Naive thymus-derived CD4-positive, alpha-beta T cell (primary cell): ENCODE results near the gene SERINC5. TPM values are rescaled to one million over a fixed set of nuclear protein-coding genes. Genes with fewer than 3 reads are reported as not detected.
"Not testable (repeated sequence)": the region's sequence is repeated elsewhere in the genome, so short reads cannot be mapped to it uniquely, and the experiment has no call there.

Experiments
- ATAC-seq: fragments of 150-1000 bp; cut with Tn5 transposase; 2 replicates; pipeline ENCODE4 v1.10.0; 2021; ENCODE audit warnings: mild to moderate bottlenecking, moderate library complexity
- CTCF ChIA-PET: fragments of 350-600 bp; sonication (Branson Sonifier 250); formaldehyde crosslinking; loops from one replicate; lab custom pipeline; 2021; ENCODE audit warnings: antibody characterized with exemption; lab: Charles Lee
- POLR2A ChIA-PET: fragments of 350-600 bp; sonication (Branson Sonifier 250); formaldehyde crosslinking; loops from one replicate; lab custom pipeline; 2021; ENCODE audit warnings: antibody characterized with exemption, inconsistent platforms; lab: Charles Lee
- DNase-seq, 9 donors: peaks; one replicate each; pipeline versions ENCODE4 v3.0.0 to v3.0.0-alpha.2; 2020 to 2022; ENCODE audit warnings: mixed read lengths in 1 of 9
- H3K27ac ChIP-seq: one replicate; pipeline ENCODE4 v1.7.0; 2013; ENCODE audit warnings: mild to moderate bottlenecking, low read depth, low read length, moderate library complexity
- H3K27me3 ChIP-seq, 2 donors: one replicate each; pipeline ENCODE4 v1.7.0; 2013; ENCODE audit warnings: low read length in 2 of 2, mild to moderate bottlenecking in 2 of 2, moderate library complexity in 2 of 2; ENCODE audit not compliant: control insufficient read depth in 2 of 2, insufficient read depth in 2 of 2
- H3K36me3 ChIP-seq, 3 experiments: 1 replicate in 2 of 3; 2 replicates in 1 of 3; pipeline ENCODE4 v1.7.0; 2013; ENCODE audit warnings: low read length in 3 of 3, mild to moderate bottlenecking in 3 of 3, moderate library complexity in 1 of 3; ENCODE audit not compliant: insufficient read depth in 3 of 3, control insufficient read depth in 2 of 3
- H3K4me1 ChIP-seq, 2 donors: one replicate each; pipeline ENCODE4 v1.7.0; 2013; ENCODE audit warnings: low read length in 2 of 2, mild to moderate bottlenecking in 2 of 2, moderate library complexity in 1 of 2; ENCODE audit not compliant: control insufficient read depth in 2 of 2, insufficient read depth in 2 of 2
- H3K4me3 ChIP-seq: 2 replicates; pipeline ENCODE4 v1.7.0; 2013; ENCODE audit warnings: mild to moderate bottlenecking, low read length
- H3K9me3 ChIP-seq, 3 experiments: 1 replicate in 2 of 3; 2 replicates in 1 of 3; pipeline ENCODE4 v1.7.0; 2013; ENCODE audit warnings: low read length in 3 of 3; ENCODE audit not compliant: control insufficient read depth in 2 of 3
- H3K27ac Mint-ChIP-seq, 9 donors: one replicate each; pipeline ENCODE4 v1.8.0; 2020 to 2022; ENCODE audit warnings: mixed read lengths in 9 of 9, mild to moderate bottlenecking in 8 of 9, moderate library complexity in 5 of 9, inconsistent platforms in 2 of 9
- H3K27me3 Mint-ChIP-seq, 5 donors: one replicate each; pipeline ENCODE4 v1.8.0; 2021 to 2022; ENCODE audit warnings: mixed read lengths in 5 of 5, mild to moderate bottlenecking in 1 of 5
- H3K36me3 Mint-ChIP-seq, 5 donors: one replicate each; pipeline ENCODE4 v1.8.0; 2020 to 2022; ENCODE audit warnings: mixed read lengths in 5 of 5, mild to moderate bottlenecking in 3 of 5, inconsistent platforms in 1 of 5
- H3K4me1 Mint-ChIP-seq, 7 donors: one replicate each; pipeline ENCODE4 v1.8.0; 2020 to 2022; ENCODE audit warnings: mixed read lengths in 7 of 7, mild to moderate bottlenecking in 3 of 7, inconsistent platforms in 1 of 7
- H3K4me3 Mint-ChIP-seq, 10 donors: one replicate each; pipeline ENCODE4 v1.8.0; 2020 to 2022; ENCODE audit warnings: mild to moderate bottlenecking in 10 of 10, mixed read lengths in 10 of 10, moderate library complexity in 6 of 10, inconsistent platforms in 2 of 10
- H3K9me3 Mint-ChIP-seq, 11 donors: one replicate each; pipeline ENCODE4 v1.8.0; 2020 to 2022; ENCODE audit warnings: mixed read lengths in 11 of 11, mild to moderate bottlenecking in 4 of 11, inconsistent platforms in 1 of 11, moderate library complexity in 1 of 11
- intact Hi-C, 2 donors: fragments of 100-400 bp; cut with micrococcal nuclease; formaldehyde crosslinking; loops; one replicate each; pipeline ENCODE4 v1.15.1; 2023
- polyA plus RNA-seq, 2 donors: library from polyadenylated mRNA; unstranded; fragments of 300-500 nt; fragmentation: Illumina TruSeq; gene quantifications; one replicate each; pipeline ENCODE4 v1.2.3, GENCODE V29; 2021
- total RNA-seq, 6 experiments: library from RNA in 5 of 6; stranded (reverse) in 5 of 6; gene quantifications; 1 replicate in 5 of 6; 2 replicates in 1 of 6; pipeline ENCODE4 v1.2.3 and lab custom pipeline; 2021 to 2026

The SERINC5 gene
- total and polyA plus RNA-seq, 7 experiments from 2014 or later, result 34.3 to 164 (median 101) TPM

DNA sequence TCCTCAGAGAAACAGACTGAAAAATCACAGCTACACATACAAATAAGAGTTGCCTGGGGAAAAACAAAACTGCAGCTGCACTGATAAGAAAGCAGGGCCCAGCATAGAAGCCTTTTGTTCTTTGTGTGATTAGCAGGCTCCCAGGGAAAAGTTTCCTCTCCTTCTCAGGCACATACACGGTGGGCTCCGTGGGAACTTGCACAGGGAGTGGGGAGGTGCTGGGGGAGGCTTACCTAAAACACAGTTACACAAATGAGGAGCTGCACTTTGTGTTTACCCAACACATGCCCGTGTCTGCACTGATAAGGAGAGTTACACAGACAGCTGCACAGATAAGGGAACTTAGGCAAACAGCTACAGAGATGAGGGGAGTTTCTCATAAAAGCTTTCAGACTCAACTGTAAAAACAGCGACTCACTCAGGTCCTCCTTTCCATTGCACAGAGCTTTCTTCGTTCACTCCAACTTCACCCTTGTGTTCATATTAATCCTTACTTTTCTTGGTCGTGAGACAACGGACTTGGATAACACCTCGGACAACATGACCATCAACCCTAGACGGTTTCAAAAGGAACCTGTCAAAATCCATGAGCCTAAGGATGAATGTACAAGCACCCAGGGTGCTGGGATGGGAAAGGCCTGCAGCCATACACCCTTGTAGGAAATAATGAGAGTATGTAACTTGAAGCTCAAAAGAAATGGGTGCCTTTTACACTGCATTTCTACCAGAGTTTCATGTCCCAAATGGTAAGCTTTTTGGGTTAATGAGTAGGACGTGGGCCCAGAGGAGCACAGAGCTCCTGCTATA, 50.8 kb downstream of the SERINC5 start:
- intact Hi-C loops, result loop anchor here in 1 of 2 donors (1.0 to 2.0 kb wide), 5 partner anchors 13 to 113 kb away; no protein-coding TSS in a partner anchor
- H3K4me3 ChIP-seq, result no peak overlapping the region
- H3K9me3 ChIP-seq, result no peaks in the 10 kb centered on the region
- Mint-ChIP-seq H3K27ac (peak overlapping the region; percentile 46 to 99 (median 90)), H3K9me3 (no peaks in the 10 kb centered on the region), H3K4me3 (peak overlapping the region in 9 of 10 donors; percentile 58 to 82 (median 73)), H3K36me3 (peaks cover 13 to 40% (median 28%) of the 10 kb centered on the region in 5 donors), H3K27me3 (no peaks in the 10 kb centered on the region), H3K4me1 (peaks cover 45 to 99% (median 91%) of the 10 kb centered on the region in 7 donors)
- peak overlapping the region; percentile 54 for H3K27ac ChIP-seq
- H3K27me3 ChIP-seq, result no peaks in the 10 kb centered on the region
- CTCF ChIA-PET, result interaction anchor here (0.6 to 3.6 kb wide), 25 partner anchors 9 to 114 kb away, joined by 3 to 26 read pairs (median 4); partner anchors contain the start of gene SERINC5
- peaks cover 10 to 74% of the 10 kb centered on the region in 2 donors for H3K4me1 ChIP-seq
- ATAC-seq (peak; percentile 88), DNase-seq (peak in 6 of 9 donors; percentile 44 to 59 (median 49))
- H3K36me3 ChIP-seq, result peaks cover 0 to 26% (median 5%) of the 10 kb centered on the region in 3 experiments
- POLR2A ChIA-PET, result interaction anchor here (0.6 to 6.9 kb wide), 23 partner anchors 8 to 113 kb away, joined by 3 to 82 read pairs (median 5); partner anchors contain the start of gene SERINC5

DNA sequence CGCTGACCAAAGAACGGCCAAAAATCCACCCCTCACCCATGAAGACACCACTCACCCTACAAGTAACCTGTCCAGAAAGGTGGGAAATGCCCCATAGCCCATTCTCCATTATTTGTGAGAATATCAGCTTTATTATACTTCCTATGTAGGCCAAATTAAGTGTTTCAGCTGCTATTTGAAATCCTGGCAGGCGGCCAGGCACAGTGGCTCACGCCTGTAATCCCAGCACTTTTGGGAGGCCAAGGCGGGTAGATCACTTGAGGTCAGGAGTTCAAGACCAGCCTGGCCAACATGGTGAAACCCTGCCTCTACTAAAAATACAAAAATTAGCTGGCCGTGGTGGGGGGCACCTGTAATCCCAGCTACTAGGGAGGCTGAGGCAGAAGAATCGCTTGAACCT, 54.1 kb downstream of the SERINC5 start:
- Mint-ChIP-seq H3K4me3 (peak overlapping the region in 4 of 10 donors; percentile 11 to 59 (median 38)), H3K36me3 (peaks cover 13 to 53% (median 38%) of the 10 kb centered on the region in 5 donors)
- CTCF ChIA-PET, result not testable (repeated sequence)

DNA sequence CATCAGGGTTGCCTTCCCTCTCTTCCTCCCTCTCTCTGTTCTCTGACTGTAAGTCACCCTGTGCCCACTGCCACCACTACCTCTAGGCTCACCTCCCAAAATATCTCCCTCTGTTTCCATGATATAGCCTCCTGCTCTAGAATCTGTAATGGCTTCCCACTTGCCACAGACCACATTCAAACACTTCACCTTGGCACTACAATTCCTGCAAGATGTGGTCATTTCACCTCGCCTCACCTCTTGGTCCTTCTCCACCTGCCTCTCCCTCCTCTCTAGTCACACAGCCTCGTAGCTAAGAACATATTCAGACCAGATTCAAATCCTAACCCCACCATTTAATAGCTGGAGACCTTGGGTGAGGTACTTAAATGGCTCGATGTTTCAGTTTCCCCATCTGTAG, 56.9 kb downstream of the SERINC5 start:
- DNase-seq (no peak), ATAC-seq (no peak)
- ChIA-PET CTCF (no interaction called here), POLR2A (interaction anchor here (0.6 to 1.9 kb wide), 7 partner anchors 11 to 68 kb away, joined by 3 to 8 read pairs (median 3); no protein-coding TSS in a partner anchor)
- Histone ChIP-seq H3K4me3 (no peak overlapping the region), H3K4me1 (peaks cover 9 to 73% of the 10 kb centered on the region in 2 donors), H3K27me3 (no peaks in the 10 kb centered on the region), H3K9me3 (no peaks in the 10 kb centered on the region), H3K27ac (peak overlapping the region; percentile 58), H3K36me3 (peaks cover 0 to 46% (median 5%) of the 10 kb centered on the region in 3 experiments)
- Mint-ChIP-seq H3K4me3 (peak overlapping the region in 8 of 10 donors; percentile 45 to 96 (median 56)), H3K4me1 (peaks cover 51 to 97% (median 84%) of the 10 kb centered on the region in 7 donors), H3K27ac (peak overlapping the region in 8 of 9 donors; percentile 73 to 99 (median 84)), H3K36me3 (peaks cover 24 to 66% (median 45%) of the 10 kb centered on the region in 5 donors), H3K9me3 (no peaks in the 10 kb centered on the region), H3K27me3 (no peaks in the 10 kb centered on the region)
- intact Hi-C loops, result loop anchor here (10.0 kb wide), 2 partner anchors 584 to 684 kb away; partner anchors contain the start of genes HOMER1 (in 1 of the 2) and TENT2 (in 1 of the 2)

More for the DNA sequence above, 54.1 kb downstream of the SERINC5 start:
- POLR2A ChIA-PET, result interaction anchor here (0.8 to 6.9 kb wide), 8 partner anchors 8 to 56 kb away, joined by 3 to 82 read pairs (median 4); partner anchors contain the start of gene SERINC5
- H3K27me3 Mint-ChIP-seq, H3K4me3 ChIP-seq, H3K27ac ChIP-seq, DNase-seq, ATAC-seq, H3K9me3 ChIP-seq, H3K27me3 ChIP-seq, intact Hi-C loops, H3K9me3 Mint-ChIP-seq: not testable (repeated sequence)
- Histone ChIP-seq H3K36me3 (peaks cover 0 to 45% (median 5%) of the 10 kb centered on the region in 3 experiments), H3K4me1 (peaks cover 0 to 74% of the 10 kb centered on the region in 2 donors)
- Mint-ChIP-seq H3K4me1 (peaks cover 55 to 99% (median 88%) of the 10 kb centered on the region in 7 donors), H3K27ac (peak overlapping the region in 8 of 9 donors; percentile 85 to 99 (median 89))

DNA sequence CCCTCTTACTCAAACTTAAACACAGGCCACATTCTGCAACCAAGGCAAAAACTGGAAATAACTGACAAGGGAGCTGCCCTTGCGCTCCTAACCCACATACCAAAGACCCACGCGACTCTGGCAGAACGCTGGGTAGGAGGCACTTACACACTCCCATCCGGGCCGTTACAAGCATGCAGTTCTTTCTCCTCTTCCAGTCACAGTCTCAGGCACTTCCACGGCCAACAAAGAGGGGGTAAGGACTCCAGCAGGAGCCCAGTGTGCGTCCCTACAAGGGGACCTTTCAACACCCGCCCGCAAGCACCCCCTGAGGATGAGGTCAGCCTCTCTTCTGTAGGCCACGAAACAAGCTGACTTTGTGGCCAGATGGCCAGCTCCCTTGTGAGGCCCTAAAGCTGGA, 57.4 kb downstream of the SERINC5 start:
- Mint-ChIP-seq H3K9me3 (no peaks in the 10 kb centered on the region), H3K4me1 (peaks cover 55 to 97% (median 85%) of the 10 kb centered on the region in 7 donors), H3K27ac (peak overlapping the region in 8 of 9 donors; percentile 73 to 99 (median 84)), H3K4me3 (peak overlapping the region in 9 of 10 donors; percentile 17 to 96 (median 58)), H3K27me3 (no peaks in the 10 kb centered on the region), H3K36me3 (peaks cover 24 to 63% (median 43%) of the 10 kb centered on the region in 5 donors)
- Histone ChIP-seq H3K36me3 (peaks cover 0 to 46% (median 5%) of the 10 kb centered on the region in 3 experiments), H3K4me3 (no peak overlapping the region), H3K27ac (peak overlapping the region; percentile 58), H3K4me1 (peaks cover 14 to 73% of the 10 kb centered on the region in 2 donors), H3K9me3 (no peaks in the 10 kb centered on the region), H3K27me3 (no peaks in the 10 kb centered on the region)
- ChIA-PET POLR2A (interaction anchor here (0.7 to 10.2 kb wide), 6 partner anchors 11 to 62 kb away, joined by 3 to 115 read pairs (median 4); no protein-coding TSS in a partner anchor), CTCF (no interaction called here)
- intact Hi-C loops, result loop anchor here (10.0 kb wide), 2 partner anchors 584 to 684 kb away; partner anchors contain the start of genes HOMER1 (in 1 of the 2) and TENT2 (in 1 of the 2)
- DNase-seq (no peak), ATAC-seq (no peak)

DNA sequence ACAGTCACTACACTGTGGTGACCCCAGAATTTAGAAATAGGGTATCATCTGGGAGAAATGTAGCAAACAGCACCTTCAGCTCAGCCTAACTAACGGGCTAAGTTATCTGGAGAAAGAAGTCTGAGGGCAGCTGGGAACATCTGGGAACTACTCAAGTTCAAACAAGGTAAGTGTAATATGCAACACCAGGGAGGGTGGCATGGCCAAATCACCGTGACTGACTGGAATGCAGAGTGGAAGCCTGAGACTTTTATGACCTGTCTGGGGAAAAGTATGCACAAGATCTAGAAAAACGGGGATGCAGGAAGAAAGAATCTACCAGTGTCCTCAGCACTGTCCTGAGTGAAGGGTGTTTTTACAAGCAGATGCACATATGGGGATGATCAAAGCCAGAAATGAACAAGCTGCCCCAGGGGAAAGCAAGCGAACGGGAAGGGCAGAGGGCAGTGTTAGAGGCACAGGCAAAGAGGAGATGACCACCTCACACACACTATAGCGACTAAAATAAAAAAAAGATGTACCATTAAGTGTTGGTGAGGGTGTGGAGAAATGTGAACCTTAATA, 59.9 kb downstream of the SERINC5 start:
- peak overlapping the region; percentile 31 to 99 (median 95) for H3K27ac Mint-ChIP-seq
- POLR2A ChIA-PET, result interaction anchor here (0.6 to 10.2 kb wide), 9 partner anchors 9 to 58 kb away, joined by 3 to 115 read pairs (median 10); partner anchors contain the start of gene SERINC5
- no peaks in the 10 kb centered on the region for H3K27me3 ChIP-seq
- ATAC-seq (no peak), DNase-seq (no peak)
- H3K4me1 Mint-ChIP-seq, result peaks cover 61 to 97% (median 85%) of the 10 kb centered on the region in 7 donors
- no peaks in the 10 kb centered on the region for H3K9me3 Mint-ChIP-seq
- H3K4me3 ChIP-seq, result no peak overlapping the region
- intact Hi-C loops, result loop anchor here (10.0 kb wide), 2 partner anchors 581 to 681 kb away; partner anchors contain the start of genes HOMER1 (in 1 of the 2) and TENT2 (in 1 of the 2)
- H3K27me3 Mint-ChIP-seq, result no peaks in the 10 kb centered on the region
- CTCF ChIA-PET, result interaction anchor here (0.5 to 1.6 kb wide), 8 partner anchors 8 to 110 kb away, joined by 3 to 8 read pairs (median 4); no protein-coding TSS in a partner anchor
- peaks cover 39 to 79% of the 10 kb centered on the region in 2 donors for H3K4me1 ChIP-seq
- H3K27ac ChIP-seq, result peak overlapping the region; percentile 59
- peaks cover 0 to 27% (median 0%) of the 10 kb centered on the region in 3 experiments for H3K36me3 ChIP-seq
- peak overlapping the region; percentile 27 to 96 (median 65) for H3K4me3 Mint-ChIP-seq
- peaks cover 10 to 43% (median 29%) of the 10 kb centered on the region in 5 donors for H3K36me3 Mint-ChIP-seq
- H3K9me3 ChIP-seq, result no peaks in the 10 kb centered on the region
